HG02759 (cell line): Measurements from ENCODE around the gene GLRX.
"Not testable (repeated sequence)": the region's sequence is repeated elsewhere in the genome, so short reads cannot be mapped to it uniquely, and the experiment has no call there.

Experiments
- ATAC-seq: cut with Tn5 transposase; IDR thresholded peaks from one replicate; pipeline ENCODE4 v1.9.1; 2021; ENCODE audit warnings: mild to moderate bottlenecking, moderate library complexity; ENCODE audit not compliant: unreplicated experiment

GLRX gene

DNA sequence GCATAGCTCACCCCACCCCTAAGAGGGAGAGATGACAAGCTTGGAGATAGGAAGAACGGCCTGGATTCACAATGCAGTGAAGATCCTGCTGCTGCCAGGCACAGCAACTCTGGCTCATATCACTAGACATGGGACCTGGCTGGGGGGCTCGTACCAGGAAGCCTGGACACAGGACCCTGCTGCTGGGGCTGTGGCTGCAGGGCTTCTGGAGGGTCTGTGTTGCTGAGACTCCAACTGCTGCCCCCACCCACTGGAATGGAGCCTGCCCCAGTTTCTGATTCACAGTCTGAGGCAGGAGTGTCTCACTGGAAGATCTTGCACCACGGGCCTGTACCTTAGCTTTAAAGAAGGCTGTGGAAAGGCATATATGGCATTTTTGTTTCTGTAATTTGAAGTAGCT lies 31.0 kb upstream of the GLRX start:
- ATAC-seq = no peak

- no peak for ATAC-seq
Observed at GRCh38 chr5:95852567-95852966, 30.0 kb upstream of the GLRX start.

- ATAC-seq = not testable (repeated sequence)
Observed at GRCh38 chr5:95851141-95851540, 28.6 kb upstream of the GLRX start.

GRCh38 chr5:95850391-95850894 lies 27.9 kb upstream of the GLRX start:
- no peak for ATAC-seq

- no peak for ATAC-seq
Observed at GRCh38 chr5:95848701-95849100, 26.2 kb upstream of the GLRX start.

GRCh38 chr5:95847261-95847592 lies 24.7 kb upstream of the GLRX start:
- no peak for ATAC-seq

DNA sequence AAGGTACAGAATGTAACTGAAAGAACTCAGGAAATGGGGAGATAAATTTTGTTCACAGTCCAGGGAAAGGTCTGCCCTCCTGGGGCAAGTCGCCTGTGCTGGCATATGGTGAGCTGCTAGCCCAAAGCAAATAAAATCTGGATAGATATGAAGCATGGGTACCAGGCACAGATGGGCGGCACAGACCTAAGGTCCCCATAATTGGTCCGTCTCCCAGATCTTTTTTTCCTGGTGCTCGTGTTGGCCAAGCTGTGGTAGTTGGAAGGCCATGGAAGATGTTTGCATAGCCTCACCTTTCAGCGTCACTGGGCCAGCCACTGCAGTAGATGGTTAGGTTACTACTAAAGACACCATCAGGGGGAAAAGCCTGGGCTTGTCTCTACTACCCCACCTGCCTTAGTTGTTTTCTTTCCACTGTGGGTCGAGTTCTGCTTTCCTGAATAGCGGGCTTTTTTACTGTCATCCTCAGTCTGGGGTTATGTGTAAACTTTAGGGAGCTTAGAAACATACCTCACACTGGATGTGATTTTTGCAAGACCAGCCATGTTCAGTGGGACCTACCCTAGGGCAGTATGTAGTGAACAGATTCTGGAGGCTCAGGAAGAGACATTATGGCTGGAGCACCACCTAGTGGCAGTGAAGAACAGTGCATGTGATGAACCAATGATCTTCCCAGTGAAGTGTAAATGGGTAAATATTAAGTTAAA lies 24.2 kb upstream of the GLRX start:
- ATAC-seq = peak; percentile 62

DNA sequence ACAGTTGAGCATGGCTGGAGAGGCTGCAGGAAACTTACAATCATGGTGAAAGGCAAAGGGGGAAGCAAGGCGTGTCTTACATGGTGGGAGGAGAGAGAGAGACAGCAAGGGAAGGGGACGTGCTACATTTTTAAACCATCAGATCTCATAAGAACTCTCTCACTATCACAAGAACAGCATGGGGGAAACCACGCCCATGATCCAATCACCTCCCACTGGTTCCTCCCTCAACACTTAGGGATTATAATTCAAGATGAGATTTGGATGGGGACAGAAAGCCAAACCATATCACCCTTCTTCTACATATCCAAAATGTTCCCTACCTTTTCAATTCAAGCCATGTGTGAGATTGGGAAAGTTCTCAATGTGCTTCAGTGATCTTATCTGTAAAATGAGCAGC lies 22.9 kb upstream of the GLRX start:
- ATAC-seq = no peak

DNA sequence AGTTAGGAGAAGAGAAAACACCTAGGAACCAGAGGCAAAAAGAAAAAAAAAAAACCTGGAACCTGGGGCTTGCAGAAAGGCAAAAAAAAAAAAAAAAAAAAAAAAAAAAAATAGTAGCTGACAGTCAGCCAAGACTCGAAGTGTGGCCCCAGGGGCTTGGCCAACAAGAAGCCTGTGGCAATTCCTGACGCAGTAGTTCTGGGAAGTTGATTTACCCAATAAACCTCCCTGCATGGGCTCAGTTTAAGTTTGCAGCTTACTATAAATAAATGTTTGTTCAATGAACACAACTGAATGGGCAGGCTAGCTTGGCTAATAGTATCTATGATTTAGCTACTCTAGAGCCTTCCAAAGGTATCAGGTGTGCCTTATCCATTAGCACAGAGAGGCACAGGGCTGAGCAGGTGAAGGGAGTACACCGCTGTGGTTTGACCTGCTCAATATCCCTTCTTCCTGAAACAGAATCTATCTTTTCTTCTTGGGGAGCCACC lies 21.3 kb upstream of the GLRX start:
- ATAC-seq = no peak

DNA sequence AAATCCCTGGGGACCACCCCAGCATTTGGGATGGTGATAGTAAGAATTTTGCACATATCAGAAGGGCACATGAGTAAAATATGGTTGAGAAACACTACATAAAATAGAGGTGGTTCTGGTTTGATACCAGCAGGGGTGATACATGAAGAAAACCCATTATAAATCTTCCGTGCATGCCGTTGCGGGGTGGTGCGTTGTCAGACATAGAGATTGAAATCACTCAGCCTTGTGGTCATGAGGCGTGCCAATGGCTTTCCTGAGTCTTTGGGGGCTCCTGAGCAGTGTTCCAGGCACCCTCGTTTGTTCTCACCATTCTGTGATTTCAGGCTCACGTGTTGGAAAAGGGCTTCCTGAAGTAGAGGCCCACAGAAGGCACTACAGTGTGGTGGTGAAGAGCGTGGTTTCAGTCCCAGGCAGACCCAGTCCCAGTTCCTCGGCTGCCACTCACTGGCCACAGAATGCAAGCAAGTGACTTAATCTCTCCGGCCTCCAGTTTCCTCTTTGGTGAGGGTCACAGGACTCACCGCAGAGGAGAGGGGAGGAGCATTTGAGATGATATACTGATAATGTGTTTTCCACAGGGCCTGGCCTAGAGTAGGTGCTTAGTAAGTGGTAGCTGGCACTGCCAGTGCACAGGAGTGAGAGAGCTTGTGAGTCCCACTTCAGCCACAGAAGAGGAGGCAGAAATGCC lies 20.5 kb upstream of the GLRX start:
- peak; percentile 94 for ATAC-seq

DNA sequence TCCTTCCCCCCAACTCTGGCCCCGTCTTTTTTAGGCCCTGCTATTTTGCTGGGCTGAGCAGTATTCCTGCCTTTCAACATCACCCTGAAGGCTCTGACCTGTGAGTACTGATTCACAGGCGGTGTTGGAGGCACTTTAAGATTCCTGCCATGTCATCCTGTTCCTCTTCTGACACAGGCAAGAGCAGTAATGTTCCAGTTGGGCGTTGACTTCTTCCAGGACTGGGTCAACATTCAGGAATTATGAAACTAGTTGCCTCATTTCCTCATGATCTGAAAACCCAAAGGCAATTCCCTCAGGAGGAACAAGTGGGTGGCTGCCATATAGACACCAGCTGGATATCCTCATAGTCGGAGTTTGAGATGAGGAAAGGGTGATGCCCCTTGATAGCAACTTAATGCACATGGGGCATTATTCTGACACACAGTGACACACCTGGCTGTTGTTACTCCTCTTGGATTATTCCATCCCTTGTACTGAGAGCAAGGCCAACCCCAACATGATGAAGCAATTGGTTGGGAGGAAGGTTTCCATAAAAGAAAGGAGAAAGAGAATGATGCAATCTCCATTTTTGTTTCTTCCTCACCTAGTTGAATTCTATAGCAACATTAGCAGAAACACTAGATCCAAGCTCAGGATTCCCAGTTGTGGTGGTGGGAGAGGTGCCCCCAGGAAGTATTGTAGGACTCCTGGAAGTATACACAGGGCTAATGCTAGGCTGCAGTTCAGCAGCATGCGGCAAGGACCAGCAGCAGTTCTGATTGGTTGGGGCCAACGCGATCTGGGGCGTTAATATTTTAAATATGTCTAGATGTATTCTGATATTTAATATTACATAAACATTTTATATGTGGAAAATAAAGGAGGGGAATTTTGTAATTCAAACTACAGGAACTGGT lies 19.6 kb upstream of the GLRX start:
- no peak for ATAC-seq

GRCh38 chr5:95840956-95841705 lies 18.6 kb upstream of the GLRX start:
- no peak for ATAC-seq

GRCh38 chr5:95839658-95840057 lies 17.1 kb upstream of the GLRX start:
- no peak for ATAC-seq

GRCh38 chr5:95838556-95838955 lies 16.0 kb upstream of the GLRX start:
- no peak for ATAC-seq

DNA sequence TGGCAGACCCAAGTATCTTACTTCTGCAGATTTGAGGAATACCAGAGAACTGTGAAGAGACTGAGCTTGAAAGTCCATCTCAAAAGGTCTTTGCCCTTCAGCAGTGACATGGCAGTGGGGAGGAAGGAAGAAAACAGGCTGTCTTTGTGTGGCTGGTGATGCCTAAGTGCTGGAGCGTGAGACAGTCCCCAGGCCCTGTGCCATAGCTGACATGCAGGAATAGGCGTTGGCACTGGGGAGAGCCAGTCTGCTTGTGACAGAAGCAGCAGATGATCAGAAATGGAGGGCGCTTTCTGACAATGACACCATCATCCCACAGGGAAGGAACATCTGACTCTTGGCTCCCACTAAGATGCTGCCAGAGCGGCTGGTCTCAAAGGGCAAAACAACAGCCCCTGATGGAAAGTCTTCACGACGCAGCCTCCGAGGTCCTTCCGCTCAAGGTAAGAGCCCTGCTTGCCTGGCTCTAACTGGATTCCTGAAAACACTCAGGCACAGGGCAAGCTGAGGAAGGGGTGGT lies 15.5 kb upstream of the GLRX start:
- no peak for ATAC-seq

GRCh38 chr5:95837492-95837891 lies 15.0 kb upstream of the GLRX start:
- no peak for ATAC-seq

GRCh38 chr5:95836971-95837370 lies 14.4 kb upstream of the GLRX start:
- not testable (repeated sequence) for ATAC-seq

DNA sequence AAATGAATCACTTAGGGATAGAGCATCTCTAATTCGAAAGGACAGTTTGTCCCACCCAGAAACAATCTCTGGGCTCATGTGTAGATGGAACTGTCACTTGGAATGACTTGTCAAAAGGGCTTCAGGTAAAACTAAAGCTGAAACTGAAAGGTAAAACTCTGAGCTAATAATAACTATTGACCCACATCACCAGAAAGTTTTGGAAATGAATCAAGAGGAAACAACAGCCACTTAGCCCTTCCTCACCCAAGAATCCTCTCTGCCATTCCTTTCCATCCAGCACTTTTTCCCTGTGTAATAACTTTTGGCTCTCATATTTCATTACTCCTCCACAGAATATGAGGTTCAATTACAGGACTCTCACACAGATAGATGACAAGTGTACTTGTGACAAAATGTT lies 14.0 kb upstream of the GLRX start:
- ATAC-seq = no peak

- no peak for ATAC-seq
Observed at GRCh38 chr5:95835682-95836385, 13.3 kb upstream of the GLRX start.

DNA sequence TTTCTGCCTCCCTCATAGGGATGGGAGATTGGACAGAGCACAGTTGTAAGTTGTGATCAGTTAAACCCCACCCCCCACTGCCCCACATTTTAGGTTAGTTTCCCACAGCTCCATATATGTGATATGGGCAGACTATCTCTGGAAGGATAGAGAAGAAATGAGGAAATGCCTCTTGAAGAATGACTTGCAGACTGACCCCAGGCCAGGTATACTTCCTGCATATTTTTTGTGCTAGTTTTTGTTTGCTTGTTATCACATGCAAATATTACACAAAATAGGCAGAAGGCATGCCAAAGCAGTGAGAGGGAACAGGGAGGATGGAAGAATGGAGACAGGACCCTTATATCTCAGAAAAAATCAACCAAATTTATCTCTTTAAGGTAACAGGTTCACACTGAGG lies 10.1 kb upstream of the GLRX start:
- no peak for ATAC-seq
